Activated CD8-positive, alpha-beta T cell treated with anti-CD3 and anti-CD28 coated beads, Interleukin-2, amount 10 ng/mL, durations not matched to agents 7 days and 5 days (primary cell): ENCODE measurements around the gene IL23R. TPM values are rescaled to one million over a fixed set of nuclear protein-coding genes. Genes with fewer than 3 reads are reported as not detected.

Experiments used
- ATAC-seq: fragments of 150-1000 bp; cut with Tn5 transposase; one replicate; pipeline ENCODE4 v1.10.0; 2021; ENCODE audit warnings: moderate library complexity
- CTCF ChIA-PET: fragments of 350-600 bp; sonication (Branson Sonifier 250); formaldehyde crosslinking; loops from one replicate; lab custom pipeline; 2021; ENCODE audit warnings: antibody characterized with exemption; lab: Charles Lee
- POLR2A ChIA-PET: fragments of 350-600 bp; sonication (Branson Sonifier 250); formaldehyde crosslinking; loops from one replicate; lab custom pipeline; 2021; ENCODE audit warnings: antibody characterized with exemption; lab: Charles Lee
- DNase-seq: peaks from one replicate; pipeline ENCODE4 v3.0.0-alpha.2; 2020
- H3K27ac Mint-ChIP-seq: one replicate; pipeline ENCODE4 v1.8.0; 2021; ENCODE audit warnings: mild to moderate bottlenecking, mixed read lengths
- H3K27me3 Mint-ChIP-seq: one replicate; pipeline ENCODE4 v1.8.0; 2021; ENCODE audit warnings: low read depth, mixed read lengths
- H3K36me3 Mint-ChIP-seq: one replicate; pipeline ENCODE4 v1.8.0; 2021; ENCODE audit warnings: low read depth, mixed read lengths
- H3K4me1 Mint-ChIP-seq: one replicate; pipeline ENCODE4 v1.8.0; 2021; ENCODE audit warnings: low read depth, mixed read lengths
- H3K4me3 Mint-ChIP-seq: one replicate; pipeline ENCODE4 v1.8.0; 2021; ENCODE audit warnings: mild to moderate bottlenecking, mixed read lengths
- H3K9me3 Mint-ChIP-seq: one replicate; pipeline ENCODE4 v1.8.0; 2022; ENCODE audit warnings: mixed read lengths; ENCODE audit not compliant: insufficient read depth
- total RNA-seq, 2 experiments: library from RNA; stranded (reverse); gene quantifications; one replicate each; pipeline ENCODE4 v1.2.3, GENCODE V29; 2021

Gene IL23R, protein sequence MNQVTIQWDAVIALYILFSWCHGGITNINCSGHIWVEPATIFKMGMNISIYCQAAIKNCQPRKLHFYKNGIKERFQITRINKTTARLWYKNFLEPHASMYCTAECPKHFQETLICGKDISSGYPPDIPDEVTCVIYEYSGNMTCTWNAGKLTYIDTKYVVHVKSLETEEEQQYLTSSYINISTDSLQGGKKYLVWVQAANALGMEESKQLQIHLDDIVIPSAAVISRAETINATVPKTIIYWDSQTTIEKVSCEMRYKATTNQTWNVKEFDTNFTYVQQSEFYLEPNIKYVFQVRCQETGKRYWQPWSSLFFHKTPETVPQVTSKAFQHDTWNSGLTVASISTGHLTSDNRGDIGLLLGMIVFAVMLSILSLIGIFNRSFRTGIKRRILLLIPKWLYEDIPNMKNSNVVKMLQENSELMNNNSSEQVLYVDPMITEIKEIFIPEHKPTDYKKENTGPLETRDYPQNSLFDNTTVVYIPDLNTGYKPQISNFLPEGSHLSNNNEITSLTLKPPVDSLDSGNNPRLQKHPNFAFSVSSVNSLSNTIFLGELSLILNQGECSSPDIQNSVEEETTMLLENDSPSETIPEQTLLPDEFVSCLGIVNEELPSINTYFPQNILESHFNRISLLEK
- total RNA-seq: under 1 TPM; 0.45 to 0.47 TPM

- H3K9me3 Mint-ChIP-seq: no peaks in the 10 kb centered on the region
- no peak within 1 kb of the TSS for H3K27ac Mint-ChIP-seq
- H3K4me1 Mint-ChIP-seq: peaks cover 45% of the 10 kb centered on the region
- CTCF ChIA-PET: interaction anchor here (0.7 to 13.1 kb wide), 8 partner anchors 17 to 263 kb away, joined by 3 to 173 read pairs (median 5); no protein-coding TSS in a partner anchor
- no peak within 1 kb of the TSS for H3K4me3 Mint-ChIP-seq
- no peak for ATAC-seq
- POLR2A ChIA-PET: interaction anchor here (0.7 to 1.2 kb wide), 2 partner anchors 39 to 263 kb away, joined by 3 read pairs; no protein-coding TSS in a partner anchor
- peaks cover 10% of the 10 kb centered on the region for H3K27me3 Mint-ChIP-seq
- H3K36me3 Mint-ChIP-seq: peaks cover 7% of the 10 kb centered on the region
- no peak for DNase-seq
These were observed at the start of gene IL23R for GRCh38 chr1:67166196-67166595. Gene IL23R (plus strand): TSS chr1:67166454. CDS start chr1:67168121, 1,667 bp downstream.

GRCh38 chr1:67118191-67118590 is 48.1 kb upstream of the IL23R start:
- Mint-ChIP-seq H3K4me3 (no peak overlapping the region), H3K9me3 (no peaks in the 10 kb centered on the region), H3K36me3 (no peaks in the 10 kb centered on the region), H3K27ac (no peak overlapping the region), H3K27me3 (peaks cover 2% of the 10 kb centered on the region), H3K4me1 (peaks cover 4% of the 10 kb centered on the region)
- POLR2A ChIA-PET: no interaction called here
- DNase-seq (no peak), ATAC-seq (no peak)
- CTCF ChIA-PET: interaction anchor here (1.0 to 1.3 kb wide), 2 partner anchors 10 to 31 kb away, joined by 3 to 4 read pairs; no protein-coding TSS in a partner anchor

GRCh38 chr1:67118646-67119045 is 47.6 kb upstream of the IL23R start:
- POLR2A ChIA-PET: no interaction called here
- H3K27me3 Mint-ChIP-seq: peaks cover 2% of the 10 kb centered on the region
- H3K4me1 Mint-ChIP-seq: peaks cover 4% of the 10 kb centered on the region
- ATAC-seq: no peak
- CTCF ChIA-PET: interaction anchor here (1.0 to 1.3 kb wide), 3 partner anchors 9 to 122 kb away, joined by 3 to 4 read pairs (median 3); no protein-coding TSS in a partner anchor
- no peaks in the 10 kb centered on the region for H3K36me3 Mint-ChIP-seq
- no peak overlapping the region for H3K27ac Mint-ChIP-seq
- no peaks in the 10 kb centered on the region for H3K9me3 Mint-ChIP-seq
- no peak overlapping the region for H3K4me3 Mint-ChIP-seq
- no peak for DNase-seq

DNA sequence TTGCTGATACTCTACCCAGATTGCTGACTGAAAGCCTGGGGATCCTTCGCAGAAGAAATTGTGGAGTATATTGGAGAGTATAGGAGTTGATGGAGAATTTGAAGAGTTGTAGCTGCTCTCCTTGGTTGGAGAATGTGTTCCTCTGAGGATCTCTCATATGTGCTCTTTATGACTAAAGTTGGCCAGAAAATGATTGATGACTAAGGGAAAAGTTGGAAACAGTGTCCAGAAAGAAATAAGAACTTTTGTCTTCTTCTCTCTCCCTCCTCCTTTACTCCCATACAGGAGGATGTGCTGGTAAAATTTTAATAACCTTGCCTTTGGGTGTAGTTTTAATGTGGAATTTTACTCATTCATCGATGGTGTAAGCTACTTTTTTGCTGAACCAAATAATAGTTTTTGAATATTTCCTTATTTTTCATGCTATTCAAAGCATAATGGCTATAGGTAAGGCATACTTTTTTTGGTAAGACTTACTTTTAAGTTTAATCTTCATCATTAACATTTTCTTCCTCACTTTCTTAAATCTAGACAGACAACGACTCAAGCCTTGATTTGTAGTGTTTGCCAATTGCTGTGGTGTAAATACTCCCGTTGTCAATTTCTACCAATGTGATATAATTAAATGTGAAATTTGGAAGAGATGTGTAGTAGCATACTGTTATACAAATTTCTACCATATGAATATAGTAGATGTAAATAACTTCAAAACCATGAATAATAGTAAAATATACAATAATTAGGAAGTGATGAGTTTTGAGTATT is 45.2 kb upstream of the IL23R start:
- Mint-ChIP-seq H3K27me3 (peaks cover 2% of the 10 kb centered on the region), H3K27ac (no peak overlapping the region), H3K4me3 (no peak overlapping the region), H3K36me3 (no peaks in the 10 kb centered on the region), H3K4me1 (peaks cover 4% of the 10 kb centered on the region), H3K9me3 (no peaks in the 10 kb centered on the region)
- CTCF ChIA-PET: interaction anchor here (1.0 to 1.7 kb wide), 2 partner anchors 91 to 361 kb away, joined by 3 to 4 read pairs; no protein-coding TSS in a partner anchor
- ATAC-seq (no peak), DNase-seq (no peak)
- POLR2A ChIA-PET: no interaction called here

GRCh38 chr1:67124455-67124854 is 41.8 kb upstream of the IL23R start:
- Mint-ChIP-seq H3K9me3 (no peaks in the 10 kb centered on the region), H3K4me1 (peaks cover 6% of the 10 kb centered on the region), H3K27me3 (peaks cover 5% of the 10 kb centered on the region), H3K36me3 (no peaks in the 10 kb centered on the region), H3K27ac (no peak overlapping the region), H3K4me3 (no peak overlapping the region)
- ChIA-PET CTCF (interaction anchor here (1.3 to 3.7 kb wide), 2 partner anchors 10 to 20 kb away, joined by 3 to 9 read pairs; no protein-coding TSS in a partner anchor), POLR2A (no interaction called here)
- DNase-seq (no peak), ATAC-seq (no peak)

DNA sequence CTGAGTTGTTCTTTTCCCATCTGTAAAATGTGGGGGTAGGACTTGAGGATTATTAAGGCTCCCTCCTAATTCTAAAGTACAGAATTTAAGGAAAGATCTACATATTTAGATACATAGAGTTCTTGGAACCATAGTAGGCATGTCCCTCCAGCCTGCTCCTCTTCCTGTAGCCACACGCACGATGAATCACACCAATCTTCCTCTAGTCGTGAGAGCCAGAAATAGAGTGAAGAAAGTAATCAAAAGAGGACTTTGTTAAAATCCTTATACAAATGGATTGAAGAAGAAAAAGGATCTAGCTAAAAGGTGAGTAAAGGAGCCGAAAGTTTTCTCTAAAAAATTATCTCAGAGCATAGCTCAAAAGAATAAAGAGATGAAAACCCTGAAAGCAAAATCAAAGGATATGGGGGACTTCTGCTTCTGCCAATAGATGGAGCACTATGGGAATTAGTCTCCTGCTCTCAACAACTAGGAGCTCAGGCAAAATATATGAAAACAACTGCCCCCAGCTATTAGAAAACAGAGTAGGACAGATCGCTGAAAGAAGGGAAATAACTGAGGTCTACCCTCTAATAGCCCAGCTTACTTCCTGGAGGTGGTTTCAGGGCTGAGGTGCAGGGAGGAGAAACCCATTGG is 40.0 kb upstream of the IL23R start:
- H3K36me3 Mint-ChIP-seq: no peaks in the 10 kb centered on the region
- ChIA-PET POLR2A (no interaction called here), CTCF (interaction anchor here (0.7 to 3.7 kb wide), 8 partner anchors 11 to 88 kb away, joined by 3 to 9 read pairs (median 3); no protein-coding TSS in a partner anchor)
- H3K27ac Mint-ChIP-seq: no peak overlapping the region
- H3K4me1 Mint-ChIP-seq: peaks cover 6% of the 10 kb centered on the region
- ATAC-seq: no peak
- peaks cover 3% of the 10 kb centered on the region for H3K27me3 Mint-ChIP-seq
- no peak overlapping the region for H3K4me3 Mint-ChIP-seq
- no peaks in the 10 kb centered on the region for H3K9me3 Mint-ChIP-seq
- no peak for DNase-seq

DNA sequence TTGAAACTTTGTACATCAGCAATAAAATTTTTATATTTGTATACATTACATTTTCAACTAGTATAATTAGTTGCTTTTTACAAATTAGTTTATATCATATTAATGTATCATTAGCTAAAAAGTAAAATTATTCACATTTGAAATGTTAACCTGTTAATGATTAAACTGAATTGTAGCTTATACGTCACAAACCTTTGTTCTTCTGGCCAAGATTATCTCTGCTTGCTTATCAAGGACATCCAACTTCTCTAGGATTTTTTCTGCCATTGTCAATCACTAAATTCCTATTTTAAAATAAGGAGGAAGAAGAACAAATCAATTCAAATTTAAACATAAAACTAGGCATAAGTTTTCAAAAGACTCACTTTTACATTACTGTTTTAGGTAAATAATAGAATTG is 39.3 kb upstream of the IL23R start:
- ATAC-seq (no peak), DNase-seq (no peak)
- H3K27ac Mint-ChIP-seq: no peak overlapping the region
- peaks cover 6% of the 10 kb centered on the region for H3K4me1 Mint-ChIP-seq
- peaks cover 3% of the 10 kb centered on the region for H3K27me3 Mint-ChIP-seq
- ChIA-PET POLR2A (no interaction called here), CTCF (interaction anchor here (1.2 to 3.7 kb wide), 8 partner anchors 8 to 87 kb away, joined by 3 to 9 read pairs (median 4); no protein-coding TSS in a partner anchor)
- no peak overlapping the region for H3K4me3 Mint-ChIP-seq
- no peaks in the 10 kb centered on the region for H3K36me3 Mint-ChIP-seq
- H3K9me3 Mint-ChIP-seq: no peaks in the 10 kb centered on the region

- peaks cover 3% of the 10 kb centered on the region for H3K27me3 Mint-ChIP-seq
- ATAC-seq: no peak
- H3K4me3 Mint-ChIP-seq: no peak overlapping the region
- ChIA-PET POLR2A (no interaction called here), CTCF (interaction anchor here (3.0 kb wide), 1 partner anchor 82 kb away, joined by 13 read pairs; no protein-coding TSS in a partner anchor)
- no peaks in the 10 kb centered on the region for H3K9me3 Mint-ChIP-seq
- no peaks in the 10 kb centered on the region for H3K36me3 Mint-ChIP-seq
- H3K4me1 Mint-ChIP-seq: peaks cover 19% of the 10 kb centered on the region
- no peak for DNase-seq
- H3K27ac Mint-ChIP-seq: no peak overlapping the region
These were observed 35.6 kb upstream of the IL23R start for GRCh38 chr1:67130673-67131072.

- no peak overlapping the region for H3K4me3 Mint-ChIP-seq
- H3K9me3 Mint-ChIP-seq: no peaks in the 10 kb centered on the region
- ChIA-PET CTCF (no interaction called here), POLR2A (no interaction called here)
- H3K4me1 Mint-ChIP-seq: peaks cover 13% of the 10 kb centered on the region
- H3K36me3 Mint-ChIP-seq: no peaks in the 10 kb centered on the region
- DNase-seq (no peak), ATAC-seq (no peak)
- H3K27me3 Mint-ChIP-seq: peaks cover 3% of the 10 kb centered on the region
- H3K27ac Mint-ChIP-seq: no peak overlapping the region
These were observed 33.1 kb upstream of the IL23R start for GRCh38 chr1:67133177-67133576.

DNA sequence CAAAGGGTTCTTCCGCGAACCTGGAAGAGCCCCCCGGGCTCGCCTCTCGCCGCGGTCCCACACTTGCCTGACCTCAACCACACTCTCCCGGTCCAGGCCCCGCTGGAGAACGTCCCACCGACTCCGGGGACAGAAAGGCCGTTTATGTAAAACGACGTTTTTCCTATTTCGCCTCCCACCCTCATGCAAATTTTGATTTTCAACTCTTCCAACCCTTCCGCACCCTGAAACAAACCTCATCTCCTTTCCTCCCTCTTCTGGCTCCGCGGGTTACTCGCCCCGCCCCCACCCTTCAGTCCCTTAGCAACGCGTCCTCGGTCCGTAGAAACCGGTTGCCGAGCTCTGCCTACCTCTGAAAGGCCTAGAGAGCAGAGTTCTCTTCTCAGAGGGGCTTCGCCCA is 31.6 kb upstream of the IL23R start, which contains the start of gene C1orf141:
TSS of gene C1orf141 (minus strand) at position 276 of the 400 bp plus-strand sequence. CDS start 7,730 bp downstream, outside the sequence.
- ChIA-PET POLR2A (no interaction called here), CTCF (interaction anchor here (0.9 to 5.3 kb wide), 3 partner anchors 11 to 80 kb away, joined by 3 to 24 read pairs (median 3); no protein-coding TSS in a partner anchor)
- ATAC-seq: peak; percentile 77
- H3K4me3 Mint-ChIP-seq: peak within 1 kb of the TSS; percentile 63
- H3K9me3 Mint-ChIP-seq: no peaks in the 10 kb centered on the region
- H3K27ac Mint-ChIP-seq: no peak within 1 kb of the TSS
- H3K4me1 Mint-ChIP-seq: peaks cover 13% of the 10 kb centered on the region
- H3K27me3 Mint-ChIP-seq: no peaks in the 10 kb centered on the region
- peak; percentile 35 for DNase-seq
- no peaks in the 10 kb centered on the region for H3K36me3 Mint-ChIP-seq
